GM21423 (cell line): ENCODE data around the gene UBE2A.

ENCODE experiments used
- ATAC-seq: cut with Tn5 transposase; IDR thresholded peaks from one replicate; pipeline ENCODE4 v1.9.1; 2021; ENCODE audit warnings: mild to moderate bottlenecking, moderate library complexity; ENCODE audit not compliant: unreplicated experiment

The UBE2A gene

GRCh38 chrX:119606280-119607017 lies 32.1 kb downstream of the UBE2A start, which contains the start of gene NKRF:
TSS of gene NKRF (minus strand) at chrX:119606424.
- peak; percentile 89 for ATAC-seq

DNA sequence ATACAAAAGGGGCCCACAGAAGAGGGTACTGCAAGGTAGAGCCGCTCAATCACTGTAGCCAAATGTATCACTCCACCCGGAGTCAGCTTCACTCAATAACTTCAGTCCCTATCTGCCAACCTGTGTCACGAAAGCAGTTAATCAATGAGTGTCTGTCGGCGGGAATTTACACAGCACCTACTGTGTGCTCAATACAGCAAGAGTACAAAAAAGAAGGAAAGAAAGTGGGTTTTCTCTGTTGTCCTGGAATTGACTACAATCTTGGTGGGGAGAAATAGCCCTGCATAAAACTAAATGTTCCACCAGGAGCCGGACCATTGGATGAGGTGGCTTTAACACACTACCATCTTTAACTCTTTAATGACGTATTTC lies 32.6 kb downstream of the UBE2A start:
- ATAC-seq: no peak

- no peak for ATAC-seq
These were observed 40.4 kb downstream of the UBE2A start for GRCh38 chrX:119614776-119615175.

DNA sequence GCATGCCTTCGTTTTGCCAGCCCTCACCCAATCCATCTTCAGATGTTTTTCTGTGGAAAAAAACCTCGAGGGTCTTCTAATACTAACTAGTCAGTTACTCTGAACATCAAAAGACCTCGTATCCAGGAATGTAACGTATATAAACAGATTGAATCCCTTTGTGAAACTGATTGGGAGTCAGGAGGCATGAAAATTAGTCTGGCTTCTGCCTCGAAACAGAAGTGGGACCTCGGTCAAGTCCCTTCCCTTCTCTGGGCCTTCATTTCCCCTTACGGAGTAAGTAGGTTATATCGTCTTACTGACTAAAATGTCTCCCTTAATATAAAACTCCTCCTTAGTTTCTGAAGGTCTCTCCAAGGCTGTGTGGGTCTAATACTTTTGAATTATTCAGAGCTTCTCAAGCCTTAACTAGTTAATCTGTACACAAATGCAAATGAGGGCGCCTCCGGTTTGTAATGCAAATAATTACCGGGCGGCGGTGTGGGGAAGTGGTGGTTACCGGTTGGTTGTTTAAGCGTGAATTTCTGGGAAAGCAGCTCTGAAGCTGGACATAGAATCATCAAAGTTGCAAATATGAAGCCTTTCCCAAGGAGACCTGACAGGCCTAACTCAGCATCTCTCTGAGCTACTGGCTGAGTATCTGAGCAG lies 43.3 kb downstream of the UBE2A start:
- ATAC-seq: peak; percentile 60

GRCh38 chrX:119618439-119618838 lies 44.1 kb downstream of the UBE2A start:
- no peak for ATAC-seq

DNA sequence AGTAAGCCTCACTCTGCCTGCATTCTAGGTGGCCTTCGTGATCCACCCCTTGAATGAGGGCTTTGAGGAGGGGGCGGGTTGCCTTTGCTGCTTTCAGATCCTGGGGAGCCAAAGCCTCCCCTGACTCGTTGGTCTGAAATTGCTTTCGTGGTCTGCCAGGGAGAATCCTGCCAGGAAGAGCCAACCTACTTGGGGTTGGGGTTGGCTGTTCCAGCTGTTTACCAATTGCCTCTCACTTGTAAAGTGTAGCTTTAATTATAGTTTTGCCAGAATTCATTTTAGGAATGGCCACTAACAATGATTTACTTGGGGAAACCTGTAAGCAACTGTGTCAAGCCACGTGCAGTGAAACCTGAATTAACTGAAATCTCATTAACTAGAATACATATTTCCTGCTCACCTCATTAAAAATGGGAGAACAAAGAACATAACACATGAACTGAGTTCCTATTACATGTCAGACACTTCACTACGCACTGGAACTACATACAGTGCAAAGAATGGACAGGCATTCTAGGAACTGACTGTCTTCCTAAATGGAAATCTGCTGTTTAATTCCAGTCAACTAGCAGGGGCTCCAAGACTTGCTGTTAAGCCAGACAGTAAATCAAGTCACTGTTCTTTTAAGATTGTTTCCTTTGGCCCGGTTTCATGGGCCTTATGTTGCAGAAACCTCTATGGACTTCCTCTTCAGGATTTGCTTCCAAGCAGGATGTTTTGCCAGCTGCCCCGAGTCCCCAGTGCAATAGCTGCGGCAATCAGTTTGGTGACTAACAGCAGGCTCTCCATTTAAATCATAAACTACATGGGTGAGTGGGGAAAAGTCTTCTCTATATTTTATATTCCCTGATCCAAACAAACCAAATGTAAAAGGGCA lies 48.2 kb downstream of the UBE2A start:
- no peak for ATAC-seq

DNA sequence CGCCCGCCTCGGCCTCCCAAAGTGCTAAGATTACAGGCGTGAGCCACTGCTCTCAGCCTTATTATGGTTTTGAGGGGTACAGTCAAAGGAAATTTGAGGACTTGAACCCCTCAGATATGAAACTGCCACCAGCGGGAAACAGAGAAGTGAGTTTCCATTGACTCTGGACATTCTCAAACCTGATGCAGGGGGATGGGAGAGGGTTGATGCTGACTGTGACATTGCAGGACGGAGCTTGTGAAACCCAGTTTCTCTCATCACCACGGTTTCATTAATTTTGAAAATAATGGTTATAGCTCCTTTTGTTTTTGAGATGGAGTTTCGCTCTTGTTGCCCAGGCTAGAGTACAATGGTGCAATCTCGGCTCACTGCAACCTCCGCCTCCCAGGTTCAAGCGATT lies 50.1 kb downstream of the UBE2A start:
- ATAC-seq: no peak

DNA sequence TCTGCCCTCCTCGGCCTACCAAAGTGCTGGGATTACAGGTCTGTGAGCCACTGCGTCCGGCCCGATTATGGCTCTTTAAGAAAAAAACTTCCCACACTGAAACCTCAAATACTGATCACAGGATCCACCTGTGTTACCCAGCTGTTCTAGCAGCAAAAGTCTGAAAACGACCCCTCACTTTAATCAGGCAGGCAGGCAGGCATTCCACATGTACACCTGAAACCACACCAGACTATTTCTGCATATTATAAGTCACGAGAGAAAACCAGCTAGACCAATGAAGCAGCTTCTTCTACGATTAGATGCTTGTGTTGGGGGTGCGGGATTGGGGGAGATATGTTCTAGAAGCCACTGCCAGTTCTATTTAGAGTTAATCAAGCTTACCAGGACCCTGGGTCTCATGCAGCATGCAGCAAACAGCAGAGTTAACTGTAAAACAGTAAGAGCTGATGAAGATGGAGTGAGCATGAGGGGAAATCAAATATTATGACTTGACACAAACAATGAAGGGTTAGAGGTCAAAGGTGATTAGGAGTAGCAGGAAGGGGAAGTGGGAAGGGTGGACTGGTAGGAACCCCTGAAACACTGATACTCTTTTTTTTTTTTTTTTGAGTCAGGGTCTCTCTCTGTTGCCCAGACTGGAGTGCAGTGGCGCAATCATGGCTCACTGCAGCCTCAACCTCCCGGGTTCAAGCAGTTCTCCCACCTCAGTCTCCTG lies 50.7 kb downstream of the UBE2A start:
- ATAC-seq: no peak

- no peak for ATAC-seq
These were observed 51.5 kb downstream of the UBE2A start for GRCh38 chrX:119625843-119626242.
